ENCODE measurements around the gene EXOC4.

The EXOC4 gene

GRCh38 chr7:133860628-133861335 lies 607.9 kb downstream of the EXOC4 start:
- Histone ChIP-seq H3K9ac (ENCODE audit: insufficient read length, low read depth) (no peak overlapping the region), H3K4me1 (ENCODE audit: insufficient read depth, insufficient read length) (no peaks in the 10 kb centered on the region), H3K36me3 (ENCODE audit: insufficient read depth, insufficient read length, low read length) (no peaks in the 10 kb centered on the region), H3K4me3 (ENCODE audit: insufficient read length, low read depth) (no peak overlapping the region), H3K27me3 (ENCODE audit: insufficient read depth, insufficient read length) (no peaks in the 10 kb centered on the region), H3K9me3 (ENCODE audit: insufficient read depth, low read length) (no peaks in the 10 kb centered on the region)
- no peak for DNase-seq (ENCODE audit: low read depth, low spot score)
- TF ChIP-seq ZNF274 (IDR thresholded peaks at IDR 0.05; ENCODE audit: low read depth, low read length) (no peak), YY1 (IDR thresholded peaks at IDR 0.05; ENCODE audit: insufficient read depth, insufficient read length) (no peak), SUZ12 (IDR thresholded peaks at IDR 0.05; ENCODE audit: extremely low read depth, insufficient read depth, insufficient read length) (no peak)

- Histone ChIP-seq H3K9ac (ENCODE audit: insufficient read length, low read depth) (no peak overlapping the region), H3K36me3 (ENCODE audit: insufficient read depth, insufficient read length, low read length) (no peaks in the 10 kb centered on the region), H3K4me1 (ENCODE audit: insufficient read depth, insufficient read length) (no peaks in the 10 kb centered on the region), H3K4me3 (ENCODE audit: insufficient read length, low read depth) (no peak overlapping the region), H3K9me3 (ENCODE audit: insufficient read depth, low read length) (no peaks in the 10 kb centered on the region), H3K27me3 (ENCODE audit: insufficient read depth, insufficient read length) (no peaks in the 10 kb centered on the region)
- no peak for DNase-seq (ENCODE audit: low read depth, low spot score)
- TF ChIP-seq YY1 (IDR thresholded peaks at IDR 0.05; ENCODE audit: insufficient read depth, insufficient read length) = no peak
- no peak for TF ChIP-seq ZNF274 (IDR thresholded peaks at IDR 0.05; ENCODE audit: low read depth, low read length)
- TF ChIP-seq SUZ12 (IDR thresholded peaks at IDR 0.05; ENCODE audit: extremely low read depth, insufficient read depth, insufficient read length) = no peak
Measured at GRCh38 chr7:133861876-133862275, 609.0 kb downstream of the EXOC4 start.

- TF ChIP-seq YY1 (IDR thresholded peaks at IDR 0.05; ENCODE audit: insufficient read depth, insufficient read length) (no peak), ZNF274 (IDR thresholded peaks at IDR 0.05; ENCODE audit: low read depth, low read length) (no peak), SUZ12 (IDR thresholded peaks at IDR 0.05; ENCODE audit: extremely low read depth, insufficient read depth, insufficient read length) (no peak)
- Histone ChIP-seq H3K9me3 (ENCODE audit: insufficient read depth, low read length) (no peaks in the 10 kb centered on the region), H3K27me3 (ENCODE audit: insufficient read depth, insufficient read length) (no peaks in the 10 kb centered on the region), H3K36me3 (ENCODE audit: insufficient read depth, insufficient read length, low read length) (no peaks in the 10 kb centered on the region), H3K4me1 (ENCODE audit: insufficient read depth, insufficient read length) (no peaks in the 10 kb centered on the region), H3K4me3 (ENCODE audit: insufficient read length, low read depth) (no peak overlapping the region), H3K9ac (ENCODE audit: insufficient read length, low read depth) (no peak overlapping the region)
- DNase-seq (ENCODE audit: low read depth, low spot score) = no peak
Measured at GRCh38 chr7:133863362-133864061, 610.6 kb downstream of the EXOC4 start.

GRCh38 chr7:133869556-133869955 lies 616.7 kb downstream of the EXOC4 start:
- no peak for DNase-seq (ENCODE audit: low read depth, low spot score)
- no peaks in the 10 kb centered on the region for H3K9me3 ChIP-seq (ENCODE audit: insufficient read depth, low read length)
- H3K36me3 ChIP-seq (ENCODE audit: insufficient read depth, insufficient read length, low read length) = no peaks in the 10 kb centered on the region
- TF ChIP-seq SUZ12 (IDR thresholded peaks at IDR 0.05; ENCODE audit: extremely low read depth, insufficient read depth, insufficient read length) (no peak), YY1 (IDR thresholded peaks at IDR 0.05; ENCODE audit: insufficient read depth, insufficient read length) (no peak), ZNF274 (IDR thresholded peaks at IDR 0.05; ENCODE audit: low read depth, low read length) (no peak)
- no peaks in the 10 kb centered on the region for H3K4me1 ChIP-seq (ENCODE audit: insufficient read depth, insufficient read length)
- no peaks in the 10 kb centered on the region for H3K27me3 ChIP-seq (ENCODE audit: insufficient read depth, insufficient read length)
- no peak overlapping the region for H3K9ac ChIP-seq (ENCODE audit: insufficient read length, low read depth)
- H3K4me3 ChIP-seq (ENCODE audit: insufficient read length, low read depth) = no peak overlapping the region

- no peak for DNase-seq (ENCODE audit: low read depth, low spot score)
- Histone ChIP-seq H3K4me3 (ENCODE audit: insufficient read length, low read depth) (no peak overlapping the region), H3K9ac (ENCODE audit: insufficient read length, low read depth) (no peak overlapping the region), H3K27me3 (ENCODE audit: insufficient read depth, insufficient read length) (no peaks in the 10 kb centered on the region), H3K9me3 (ENCODE audit: insufficient read depth, low read length) (no peaks in the 10 kb centered on the region), H3K36me3 (ENCODE audit: insufficient read depth, insufficient read length, low read length) (no peaks in the 10 kb centered on the region), H3K4me1 (ENCODE audit: insufficient read depth, insufficient read length) (no peaks in the 10 kb centered on the region)
- TF ChIP-seq YY1 (IDR thresholded peaks at IDR 0.05; ENCODE audit: insufficient read depth, insufficient read length) = no peak
- TF ChIP-seq SUZ12 (IDR thresholded peaks at IDR 0.05; ENCODE audit: extremely low read depth, insufficient read depth, insufficient read length) = no peak
- no peak for TF ChIP-seq ZNF274 (IDR thresholded peaks at IDR 0.05; ENCODE audit: low read depth, low read length)
Measured at GRCh38 chr7:133871757-133872156, 618.9 kb downstream of the EXOC4 start.

GRCh38 chr7:133873187-133873586 lies 620.3 kb downstream of the EXOC4 start:
- no peak overlapping the region for H3K4me3 ChIP-seq (ENCODE audit: insufficient read length, low read depth)
- TF ChIP-seq SUZ12 (IDR thresholded peaks at IDR 0.05; ENCODE audit: extremely low read depth, insufficient read depth, insufficient read length) = no peak
- no peak for TF ChIP-seq ZNF274 (IDR thresholded peaks at IDR 0.05; ENCODE audit: low read depth, low read length)
- no peak for DNase-seq (ENCODE audit: low read depth, low spot score)

GRCh38 chr7:133873631-133874030 lies 620.8 kb downstream of the EXOC4 start:
- Histone ChIP-seq H3K9ac (ENCODE audit: insufficient read length, low read depth) (no peak overlapping the region), H3K36me3 (ENCODE audit: insufficient read depth, insufficient read length, low read length) (no peaks in the 10 kb centered on the region), H3K4me1 (ENCODE audit: insufficient read depth, insufficient read length) (no peaks in the 10 kb centered on the region), H3K4me3 (ENCODE audit: insufficient read length, low read depth) (no peak overlapping the region), H3K9me3 (ENCODE audit: insufficient read depth, low read length) (no peaks in the 10 kb centered on the region), H3K27me3 (ENCODE audit: insufficient read depth, insufficient read length) (no peaks in the 10 kb centered on the region)
- no peak for DNase-seq (ENCODE audit: low read depth, low spot score)
- no peak for TF ChIP-seq SUZ12 (IDR thresholded peaks at IDR 0.05; ENCODE audit: extremely low read depth, insufficient read depth, insufficient read length)
- TF ChIP-seq YY1 (IDR thresholded peaks at IDR 0.05; ENCODE audit: insufficient read depth, insufficient read length) = no peak
- TF ChIP-seq ZNF274 (IDR thresholded peaks at IDR 0.05; ENCODE audit: low read depth, low read length) = no peak

More at GRCh38 chr7:133873187-133873586, 620.3 kb downstream of the EXOC4 start:
- H3K36me3 ChIP-seq (ENCODE audit: insufficient read depth, insufficient read length, low read length) = no peaks in the 10 kb centered on the region
- no peaks in the 10 kb centered on the region for H3K27me3 ChIP-seq (ENCODE audit: insufficient read depth, insufficient read length)
- H3K9ac ChIP-seq (ENCODE audit: insufficient read length, low read depth) = no peak overlapping the region
- H3K9me3 ChIP-seq (ENCODE audit: insufficient read depth, low read length) = no peaks in the 10 kb centered on the region
- no peaks in the 10 kb centered on the region for H3K4me1 ChIP-seq (ENCODE audit: insufficient read depth, insufficient read length)

Measured in NT2/D1 (cell line).